Suprapubic skin (tissue), 4 donors: ENCODE measurements around the gene TMEM212. TPM values are rescaled to one million over a fixed set of nuclear protein-coding genes. Genes with fewer than 3 reads are reported as not detected.

Source experiments
- DNase-seq, 2 donors: peaks; one replicate each; pipeline ENCODE4 v3.0.0-alpha.2; 2019; ENCODE audit warnings: low spot score in 2 of 2
- H3K27ac ChIP-seq: fragments of 200-600 bp; sonication (generic); one replicate; pipeline ENCODE4 v1.5.1; 2019
- H3K27me3 ChIP-seq: fragments of 200-600 bp; sonication (generic); one replicate; pipeline ENCODE4 v1.5.1; 2019
- H3K36me3 ChIP-seq: fragments of 200-600 bp; sonication (generic); one replicate; pipeline ENCODE4 v1.5.1; 2019
- H3K4me1 ChIP-seq: fragments of 200-600 bp; sonication (generic); one replicate; pipeline ENCODE4 v1.5.1; 2019
- H3K4me3 ChIP-seq: fragments of 200-600 bp; sonication (generic); one replicate; pipeline ENCODE4 v1.5.1; 2019; ENCODE audit warnings: mild to moderate bottlenecking
- H3K9me3 ChIP-seq: fragments of 200-600 bp; sonication (generic); one replicate; pipeline ENCODE4 v1.5.1; 2019
- CTCF ChIP-seq, 2 donors: fragments of 200-600 bp in 1 of 2; fragments of 450-650 bp in 1 of 2; sonication (generic) in 1 of 2; IDR thresholded peaks; one replicate each; pipeline ENCODE4 v1.5.1; 2016 to 2019; ENCODE audit warnings: antibody characterized with exemption in 2 of 2, mild to moderate bottlenecking in 1 of 2, moderate library complexity in 1 of 2
- EP300 ChIP-seq: sonication (generic); formaldehyde crosslinking; IDR thresholded peaks from one replicate; pipeline ENCODE4 v1.6.1; 2017; ENCODE audit warnings: antibody characterized with exemption
- POLR2A ChIP-seq, 2 donors: fragments of 450-650 bp; IDR thresholded peaks; one replicate each; pipeline ENCODE4 v1.6.1; 2017; ENCODE audit warnings: antibody characterized with exemption in 2 of 2, mild to moderate bottlenecking in 2 of 2, moderate library complexity in 2 of 2
- POLR2AphosphoS5 ChIP-seq, 3 donors: sonication (generic); formaldehyde crosslinking; IDR thresholded peaks; one replicate each; pipeline ENCODE4 v1.6.1; 2017; ENCODE audit warnings: antibody characterized with exemption in 3 of 3
- WGBS: methylation state at CpG from one replicate; pipeline ENCODE4 v1.1.5; 2018; 5-methylcytosine and 5-hydroxymethylcytosine counted together
- total RNA-seq, 4 donors: library from RNA; depleted of rRNA; stranded (reverse); fragments of >200 nt; gene quantifications; one replicate each; pipeline ENCODE4 v1.1.0, GENCODE V29; 2016

The TMEM212 gene
- total RNA-seq, 4 donors from 2014 or later = not detected

GRCh38 chr3:171836855-171837254, 6.3 kb upstream of the TMEM212 start:
- TF ChIP-seq EP300 (no peak), POLR2A (IDR thresholded peaks at IDR 0.05) (no peak), POLR2AphosphoS5 (IDR thresholded peaks at IDR 0.05) (no peak), CTCF (IDR thresholded peaks at IDR 0.05) (no peak)
- H3K27ac ChIP-seq = no peak overlapping the region
- no peaks in the 10 kb centered on the region for H3K9me3 ChIP-seq
- WGBS = 83% methylated on average over 3 of the region's 3 CpGs
- no peak overlapping the region for H3K4me3 ChIP-seq
- DNase-seq = no peak
- peaks cover 10% of the 10 kb centered on the region for H3K4me1 ChIP-seq
- H3K36me3 ChIP-seq = no peaks in the 10 kb centered on the region
- H3K27me3 ChIP-seq = no peaks in the 10 kb centered on the region

- TF ChIP-seq POLR2A (IDR thresholded peaks at IDR 0.05) = no peak
- no peak for TF ChIP-seq CTCF (IDR thresholded peaks at IDR 0.05)
- no peak for TF ChIP-seq POLR2AphosphoS5 (IDR thresholded peaks at IDR 0.05)
- no peak for TF ChIP-seq EP300
- H3K4me1 ChIP-seq = peaks cover 10% of the 10 kb centered on the region
- no peak for DNase-seq
- no peaks in the 10 kb centered on the region for H3K9me3 ChIP-seq
- no peak overlapping the region for H3K4me3 ChIP-seq
- H3K36me3 ChIP-seq = no peaks in the 10 kb centered on the region
- H3K27me3 ChIP-seq = no peaks in the 10 kb centered on the region
- H3K27ac ChIP-seq = peak overlapping the region; percentile 66
These were observed 5.5 kb upstream of the TMEM212 start for GRCh38 chr3:171837698-171838097.

GRCh38 chr3:171838218-171838720, 4.9 kb upstream of the TMEM212 start:
- H3K4me3 ChIP-seq = peak overlapping the region; percentile 23
- TF ChIP-seq POLR2A (IDR thresholded peaks at IDR 0.05) (no peak), EP300 (no peak), CTCF (IDR thresholded peaks at IDR 0.05) (no peak), POLR2AphosphoS5 (IDR thresholded peaks at IDR 0.05) (no peak)
- peak in 1 of 2 donors; percentile 70 for DNase-seq

GRCh38 chr3:171839270-171839669, 3.9 kb upstream of the TMEM212 start:
- no peak for DNase-seq
- peaks cover 10% of the 10 kb centered on the region for H3K4me1 ChIP-seq
- no peaks in the 10 kb centered on the region for H3K9me3 ChIP-seq
- 95% methylated on average over 2 of the region's 2 CpGs for WGBS
- no peak for TF ChIP-seq CTCF (IDR thresholded peaks at IDR 0.05)
- H3K27ac ChIP-seq = no peak overlapping the region
- H3K4me3 ChIP-seq = no peak overlapping the region
- no peaks in the 10 kb centered on the region for H3K36me3 ChIP-seq
- H3K27me3 ChIP-seq = no peaks in the 10 kb centered on the region

More at GRCh38 chr3:171838218-171838720, 4.9 kb upstream of the TMEM212 start:
- Histone ChIP-seq H3K27me3 (no peaks in the 10 kb centered on the region), H3K4me1 (peaks cover 10% of the 10 kb centered on the region), H3K9me3 (no peaks in the 10 kb centered on the region), H3K36me3 (no peaks in the 10 kb centered on the region), H3K27ac (peak overlapping the region; percentile 66)
- WGBS = 27% methylated on average over 6 of the region's 6 CpGs

GRCh38 chr3:171840445-171840810, 2.7 kb upstream of the TMEM212 start:
- TF ChIP-seq POLR2A (IDR thresholded peaks at IDR 0.05) (no peak), EP300 (no peak), POLR2AphosphoS5 (IDR thresholded peaks at IDR 0.05) (no peak), CTCF (IDR thresholded peaks at IDR 0.05) (no peak)
- Histone ChIP-seq H3K27me3 (no peaks in the 10 kb centered on the region), H3K4me1 (peaks cover 10% of the 10 kb centered on the region), H3K9me3 (no peaks in the 10 kb centered on the region), H3K36me3 (no peaks in the 10 kb centered on the region), H3K4me3 (no peak overlapping the region), H3K27ac (no peak overlapping the region)
- WGBS = 95% methylated on average over 2 of the region's 2 CpGs
- DNase-seq = no peak
